ENCODE measurements around the gene RHBDL1. TPM values are rescaled to one million over a fixed set of nuclear protein-coding genes. Genes with fewer than 3 reads are reported as not detected.

The RHBDL1 gene
- total and polyA plus RNA-seq, 11 donors = 0.19 to 3.6 (median 1.8) TPM

DNA sequence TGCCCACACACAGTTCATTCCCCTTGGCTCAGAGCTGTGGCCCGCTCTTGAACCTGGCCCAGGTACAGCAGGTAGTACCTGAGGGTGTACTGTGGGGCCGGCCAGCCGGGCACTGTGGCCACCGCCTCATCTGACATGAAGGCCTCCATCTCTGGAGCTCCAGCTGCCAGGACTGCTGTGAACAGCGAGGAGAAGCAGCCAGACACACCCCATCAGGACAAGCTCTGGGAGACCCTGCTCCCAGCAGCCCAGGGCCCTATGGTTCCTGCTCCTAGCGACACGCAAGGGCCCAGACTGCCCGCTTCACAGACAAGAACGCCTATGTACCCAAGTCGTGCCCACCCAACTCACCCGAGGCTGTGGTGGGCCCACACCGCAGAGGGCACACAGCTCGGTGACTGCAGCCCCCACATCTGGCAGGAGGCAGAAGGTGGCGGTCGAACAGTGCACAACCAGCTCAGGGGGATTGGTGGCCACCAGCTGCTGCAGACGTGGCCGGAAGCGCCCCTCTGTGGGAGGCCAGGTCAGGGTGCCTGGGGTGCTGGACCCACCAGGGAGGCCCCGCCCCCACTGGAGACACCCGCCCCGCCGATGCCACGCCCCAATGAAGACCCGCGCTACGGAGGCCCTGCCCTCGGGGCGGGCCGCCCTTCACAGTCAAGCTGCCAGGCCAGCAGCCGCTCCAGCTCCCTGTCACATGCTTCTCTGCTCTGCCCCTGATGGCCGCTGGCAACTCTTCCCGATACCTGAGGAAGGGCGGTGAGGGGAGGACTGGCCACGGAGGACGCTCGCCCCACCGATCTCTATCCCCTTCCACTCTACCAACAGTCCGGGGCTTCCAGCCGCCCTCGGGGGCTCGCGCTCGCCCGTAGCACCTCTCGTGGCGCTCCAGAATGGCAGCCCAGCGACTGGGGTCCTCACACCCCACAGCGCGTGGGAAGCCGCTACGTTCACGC lies 3.7 kb downstream of the RHBDL1 start:
- Histone ChIP-seq H3K9me3 (no peaks in the 10 kb centered on the region), H3K36me3 (peaks cover 0 to 24% (median 21%) of the 10 kb centered on the region in 9 donors), H3K27ac (peak overlapping the region in 11 of 12 donors; percentile 82 to 99 (median 92)), H3K27me3 (no peaks in the 10 kb centered on the region), H3K4me1 (peaks cover 10 to 65% (median 43%) of the 10 kb centered on the region in 12 donors), H3K4me3 (peak overlapping the region in 11 of 12 donors; percentile 23 to 100 (median 65))
- intact Hi-C loops (cut with DNase I) = no loop called here
- 23 to 34% (median 25%) methylated on average over 22 to 52 of the region's 52 CpGs for WGBS, 4 donors
- TF ChIP-seq CTCF (IDR thresholded peaks at IDR 0.05) (no peak), POLR2A (IDR thresholded peaks at IDR 0.05) (peak in 1 of 2 donors; percentile 8)
- peak; percentile 21 to 49 (median 43) for ATAC-seq
- peak; percentile 78 to 89 (median 86) for DNase-seq

DNA sequence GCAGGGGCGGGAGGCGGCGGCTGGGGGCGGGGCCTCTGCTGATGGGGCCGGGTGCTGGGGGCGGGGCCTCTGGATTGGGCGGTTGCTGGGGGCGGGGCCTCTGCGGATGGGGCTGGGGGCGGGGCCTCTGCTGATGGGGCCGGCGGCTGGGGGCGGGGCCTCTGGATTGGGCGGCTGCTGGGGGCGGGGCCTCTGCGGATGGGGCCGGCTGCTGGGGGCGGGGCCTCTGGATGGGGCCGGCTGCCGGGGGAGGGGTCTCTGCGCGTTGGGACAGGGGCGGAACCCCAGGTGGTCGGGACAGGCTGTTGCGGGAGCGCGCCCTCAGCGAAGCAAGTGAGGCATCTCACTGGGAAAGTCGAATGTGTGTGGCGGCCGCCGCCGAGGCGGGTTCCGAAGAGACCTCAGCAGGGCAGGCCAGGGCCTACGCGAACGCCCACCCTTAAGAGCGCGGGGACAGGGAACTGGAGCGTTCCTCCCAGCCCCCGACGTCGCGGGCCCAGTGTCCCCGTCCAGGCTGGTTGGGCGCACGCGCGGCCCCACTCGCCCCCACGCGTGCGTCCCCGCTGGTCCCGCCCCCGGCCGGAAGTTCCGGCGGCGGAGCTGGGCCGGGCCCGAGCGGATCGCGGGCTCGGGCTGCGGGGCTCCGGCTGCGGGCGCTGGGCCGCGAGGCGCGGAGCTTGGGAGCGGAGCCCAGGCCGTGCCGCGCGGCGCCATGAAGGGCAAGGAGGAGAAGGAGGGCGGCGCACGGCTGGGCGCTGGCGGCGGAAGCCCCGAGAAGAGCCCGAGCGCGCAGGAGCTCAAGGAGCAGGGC lies 4.5 kb downstream of the RHBDL1 start, which contains the start of gene STUB1:
Gene STUB1, plus strand, starts transcription at position 597 of the 811 bp plus-strand sequence. Its CDS starts 116 bp downstream, at position 713.
- intact Hi-C loops (cut with DNase I) = no loop called here
- TF ChIP-seq POLR2A (IDR thresholded peaks at IDR 0.05) (peak; percentile 60 to 80), CTCF (IDR thresholded peaks at IDR 0.05) (no peak)
- H3K4me3 ChIP-seq = peak within 1 kb of the TSS; percentile 61 to 100 (median 78)
- peaks cover 13 to 62% (median 45%) of the 10 kb centered on the region in 12 donors for H3K4me1 ChIP-seq
- 1 to 2% (median 1%) methylated on average over 21 to 91 of the region's 91 CpGs for WGBS, 4 donors
- no peaks in the 10 kb centered on the region for H3K9me3 ChIP-seq
- H3K27me3 ChIP-seq = no peaks in the 10 kb centered on the region
- H3K27ac ChIP-seq = peak within 1 kb of the TSS; percentile 92 to 99 (median 96)
- DNase-seq = peak; percentile 90 to 93 (median 90)
- peak; percentile 44 to 70 (median 68) for ATAC-seq
- H3K36me3 ChIP-seq = peaks cover 0 to 23% (median 19%) of the 10 kb centered on the region in 9 donors

GRCh38 chr16:680625-680945 lies 5.1 kb downstream of the RHBDL1 start:
- Histone ChIP-seq H3K4me1 (peaks cover 14 to 62% (median 48%) of the 10 kb centered on the region in 12 donors), H3K9me3 (no peaks in the 10 kb centered on the region), H3K4me3 (peak overlapping the region; percentile 61 to 100 (median 78)), H3K27me3 (no peaks in the 10 kb centered on the region), H3K36me3 (peaks cover 0 to 26% (median 19%) of the 10 kb centered on the region in 9 donors), H3K27ac (peak overlapping the region; percentile 92 to 99 (median 96))
- TF ChIP-seq CTCF (IDR thresholded peaks at IDR 0.05) (no peak), POLR2A (IDR thresholded peaks at IDR 0.05) (no peak)
- ATAC-seq = no peak
- intact Hi-C loops (cut with DNase I) = no loop called here
- no peak for DNase-seq
- WGBS, 4 donors = 0 to 1% (median 0%) methylated on average over 11 to 38 of the region's 38 CpGs
